H1 (cell line): Measurements from ENCODE around the gene NEURL4. TPM values are rescaled to one million over a fixed set of nuclear protein-coding genes. Genes with fewer than 3 reads are reported as not detected.
A peak's percentile ranks its signal among the peaks of the same experiment; 100 is the strongest.

ENCODE experiments used
- CTCF ChIA-PET: fragments of 300-600 bp; sonication (Branson Sonifier 250); formaldehyde crosslinking; loops from one replicate; lab custom pipeline; 2021; ENCODE audit not compliant: partially characterized antibody; lab: Charles Lee
- POLR2A ChIA-PET: fragments of 300-600 bp; sonication (Branson Sonifier 250); formaldehyde crosslinking; loops from one replicate; lab custom pipeline; 2021; ENCODE audit warnings: inconsistent platforms; ENCODE audit not compliant: partially characterized antibody; lab: Charles Lee
- DNase-seq, 2 experiments: peaks; one replicate each; pipeline versions ENCODE4 v3.0.0 to v3.0.0-alpha.2; 2010 to 2022; ENCODE audit warnings: low spot score in 2 of 2, low read depth in 1 of 2, mixed read lengths in 1 of 2
- FAIRE-seq: peaks from 2 replicates; lab custom pipeline; 2011; peaks lifted over from hg19 to GRCh38; lab: Jason Lieb, UNC
- H2AFZ ChIP-seq: 2 replicates; pipeline ENCODE4 v1.8.1; 2012; ENCODE audit warnings: low read length, inconsistent platforms
- H2AK5ac ChIP-seq: 2 replicates; pipeline ENCODE4 v1.6.1; 2013; ENCODE audit warnings: low read depth, low read length
- H2BK120ac ChIP-seq: replicated peaks from 2 replicates; pipeline ENCODE3; 2013; ENCODE audit warnings: low read depth, low read length, inconsistent platforms
- H2BK12ac ChIP-seq: 2 replicates; pipeline ENCODE4 v1.6.1; 2013; ENCODE audit warnings: low read depth, low read length
- H2BK15ac ChIP-seq: 2 replicates; pipeline ENCODE4 v1.6.1; 2013; ENCODE audit warnings: low read length
- H2BK20ac ChIP-seq: 2 replicates; pipeline ENCODE4 v1.6.1; 2013; ENCODE audit warnings: low read length
- H2BK5ac ChIP-seq: 2 replicates; pipeline ENCODE4 v1.6.1; 2013; ENCODE audit warnings: low read depth, low read length
- H3K14ac ChIP-seq: 2 replicates; pipeline ENCODE4 v1.6.1; 2013; ENCODE audit warnings: inconsistent platforms; ENCODE audit not compliant: insufficient read length
- H3K18ac ChIP-seq: 2 replicates; pipeline ENCODE4 v1.6.1; 2013; ENCODE audit warnings: low read length; ENCODE audit errors: extremely low read depth
- H3K23ac ChIP-seq: 2 replicates; pipeline ENCODE4 v1.6.1; 2013; ENCODE audit warnings: inconsistent platforms; ENCODE audit not compliant: insufficient read length
- H3K23me2 ChIP-seq: 2 replicates; pipeline ENCODE4 v1.6.1; 2013; ENCODE audit warnings: low read depth, low read length
- H3K27ac ChIP-seq: 2 replicates; pipeline ENCODE4 v1.6.1; 2011; ENCODE audit warnings: low read depth, low read length, inconsistent platforms
- H3K27me3 ChIP-seq, 4 experiments: replicated peaks in 1 of 4; 1 replicate in 1 of 4; 2 replicates in 3 of 4; pipeline versions ENCODE4 v1.6.1 to v1.8.1; 2011 to 2013; ENCODE audit warnings: low read length in 3 of 4, mild to moderate bottlenecking in 3 of 4, inconsistent platforms in 2 of 4, mixed read lengths in 2 of 4, moderate library complexity in 1 of 4; ENCODE audit not compliant: control insufficient read depth in 3 of 4, insufficient read depth in 3 of 4; ENCODE audit errors: extremely low read depth in 1 of 4
- H3K36me3 ChIP-seq, 4 experiments: 2 replicates each; pipeline versions ENCODE4 v1.6.1 to v1.8.1; 2011 to 2013; ENCODE audit warnings: mild to moderate bottlenecking in 4 of 4, low read length in 3 of 4, moderate library complexity in 2 of 4, control low read depth in 1 of 4, inconsistent platforms in 1 of 4; ENCODE audit not compliant: insufficient read depth in 4 of 4, control insufficient read depth in 2 of 4
- H3K4ac ChIP-seq: replicated peaks from 2 replicates; pipeline ENCODE3; 2013; ENCODE audit warnings: low read length, low read depth, mixed read lengths, inconsistent platforms; ENCODE audit not compliant: insufficient read length
- H3K4me1 ChIP-seq, 4 experiments: replicated peaks in 1 of 4; 1 replicate in 1 of 4; 2 replicates in 3 of 4; pipeline versions ENCODE4 v1.6.1 to v1.8.1; 2011 to 2013; ENCODE audit warnings: low read length in 3 of 4, inconsistent platforms in 2 of 4, mixed read lengths in 1 of 4; ENCODE audit not compliant: insufficient read depth in 4 of 4, control insufficient read depth in 3 of 4
- H3K4me2 ChIP-seq, 2 experiments: 2 replicates each; pipeline versions ENCODE4 v1.6.1 to v1.8.1; 2011 to 2013; ENCODE audit warnings: low read depth in 2 of 2, low read length in 2 of 2, control low read depth in 1 of 2, inconsistent platforms in 1 of 2, mild to moderate bottlenecking in 1 of 2; ENCODE audit not compliant: insufficient read depth in 1 of 2
- H3K4me3 ChIP-seq, 4 experiments: fragments of 200-600, 300-600 bp in 1 of 4; sonication (generic), shearing (Covaris generic), sonication (Bioruptor Twin) in 1 of 4; 2 replicates each; pipeline versions ENCODE4 v1.5.1 to v1.8.1; 2011 to 2016; ENCODE audit warnings: low read length in 4 of 4, low read depth in 3 of 4, control low read depth in 2 of 4, inconsistent platforms in 2 of 4, mild to moderate bottlenecking in 2 of 4, mixed read lengths in 1 of 4, moderate library complexity in 1 of 4; ENCODE audit not compliant: insufficient read depth in 2 of 4; ENCODE audit errors: extremely low read depth in 1 of 4
- H3K56ac ChIP-seq: replicated peaks from 2 replicates; pipeline ENCODE3; 2013; ENCODE audit warnings: low read depth, mild to moderate bottlenecking, mixed read lengths, low read length, inconsistent platforms; ENCODE audit not compliant: insufficient read length
- H3K79me1 ChIP-seq: 2 replicates; pipeline ENCODE4 v1.6.1; 2013; ENCODE audit warnings: low read depth, low read length, control low read depth
- H3K79me2 ChIP-seq, 2 experiments: 2 replicates each; pipeline versions ENCODE4 v1.6.1 to v1.8.1; 2012 to 2013; ENCODE audit warnings: low read length in 2 of 2, mild to moderate bottlenecking in 2 of 2, inconsistent platforms in 1 of 2; ENCODE audit not compliant: insufficient read depth in 2 of 2, control insufficient read depth in 1 of 2
- H3K9ac ChIP-seq, 4 experiments: replicated peaks in 1 of 4; 1 replicate in 1 of 4; 2 replicates in 3 of 4; pipeline versions ENCODE4 v1.6.1 to v1.8.1; 2011 to 2013; ENCODE audit warnings: low read depth in 3 of 4, low read length in 3 of 4, control low read depth in 2 of 4, mild to moderate bottlenecking in 2 of 4, moderate library complexity in 2 of 4, inconsistent platforms in 1 of 4; ENCODE audit errors: extremely low read depth in 1 of 4
- H3K9me3 ChIP-seq, 2 experiments: 2 replicates each; pipeline versions ENCODE4 v1.6.1 to v1.8.1; 2012 to 2013; ENCODE audit warnings: mild to moderate bottlenecking in 2 of 2, moderate library complexity in 2 of 2, control low read depth in 1 of 2, inconsistent platforms in 1 of 2, low read depth in 1 of 2, low read length in 1 of 2, mixed read lengths in 1 of 2; ENCODE audit not compliant: insufficient read depth in 2 of 2
- H4K20me1 ChIP-seq, 2 experiments: replicated peaks in 1 of 2; 2 replicates each; pipeline versions ENCODE3 to v1.8.1; 2011 to 2013; ENCODE audit warnings: inconsistent platforms in 2 of 2, low read length in 2 of 2, mild to moderate bottlenecking in 1 of 2; ENCODE audit not compliant: insufficient read depth in 2 of 2, control insufficient read depth in 1 of 2
- H4K5ac ChIP-seq: 2 replicates; pipeline ENCODE4 v1.6.1; 2013; ENCODE audit warnings: low read length, low read depth, mixed read lengths, inconsistent platforms; ENCODE audit not compliant: insufficient read length
- H4K8ac ChIP-seq: 2 replicates; pipeline ENCODE4 v1.8.0; 2013; ENCODE audit warnings: mild to moderate bottlenecking, moderate library complexity, low read length, inconsistent platforms; ENCODE audit not compliant: insufficient read depth; ENCODE audit errors: extremely low read depth
- H4K91ac ChIP-seq: replicated peaks from 2 replicates; pipeline ENCODE3; 2013; ENCODE audit warnings: low read length, mixed read lengths, inconsistent platforms; ENCODE audit not compliant: insufficient read length
- E2F6 ChIP-seq: IDR thresholded peaks from 2 replicates; pipeline ENCODE4 v1.6.1; 2012; ENCODE audit warnings: inconsistent platforms
- JUN ChIP-seq: IDR thresholded peaks from 2 replicates; pipeline ENCODE4 v1.6.1; 2011; ENCODE audit warnings: low read depth, mild to moderate bottlenecking, improper control_type of control experiment, low read length
- SUZ12 ChIP-seq: fragments of 200-600 bp; sonication (generic); IDR thresholded peaks from 2 replicates; pipeline ENCODE4 v1.6.1; 2012; ENCODE audit warnings: mild to moderate bottlenecking, inconsistent platforms, low read length, moderate library complexity, mixed read lengths
- TAF1 ChIP-seq: IDR thresholded peaks from 2 replicates; pipeline ENCODE4 v1.6.1; 2011; ENCODE audit warnings: mild to moderate bottlenecking, low read depth, low read length
- WGBS, 2 experiments: shearing (Covaris generic) in 1 of 2; methylation state at CpG; one replicate each; pipeline versions ENCODE4 v1.1.6 to v1.1.7; 2013 to 2015; ENCODE audit warnings: low lambda C conversion rate in 2 of 2, mixed read lengths in 2 of 2, inconsistent platforms in 1 of 2, low coverage in 1 of 2, missing lambda C conversion rate in 1 of 2; ENCODE audit not compliant: insufficient replicate concordance in 2 of 2, insufficient coverage in 1 of 2, insufficient read length in 1 of 2; ENCODE audit errors: extremely low coverage in 1 of 2, missing lambda C conversion rate in 1 of 2; 5-methylcytosine and 5-hydroxymethylcytosine counted together
- polyA plus RNA-seq, 7 experiments: library from polyadenylated mRNA; depleted of rRNA in 3 of 7; stranded (reverse) in 5 of 7; unstranded in 2 of 7; fragments of >200 nt in 5 of 7; fragments of 200-250 nt in 2 of 7; gene quantifications; 1 replicate in 5 of 7; 2 replicates in 1 of 7; 4 replicates in 1 of 7; pipeline versions ENCODE4 v1.2.1 to v1.2.3, GENCODE V29; 2011 to 2013; ENCODE audit warnings: missing spikeins in 2 of 7, mixed read lengths in 2 of 7
- total RNA-seq: library from RNA; stranded (reverse); fragmentation: NEBNext Ultra II Directional; extraction: Animal tissue kit (Norgen Biotek cat#: 25700); gene quantifications from 2 replicates; pipeline ENCODE4 v1.2.1, GENCODE V29; 2021

NEURL4 gene
- total and polyA plus RNA-seq, 2 of the 8 experiments (the other 6 are each of a cell fraction or from before 2014, with no cell fraction given) = 29.6 to 46.8 TPM

GRCh38 chr17:7294614-7295153, 34.5 kb downstream of the NEURL4 start, which contains the start of gene YBX2:
Gene YBX2 (minus strand): TSS chr17:7294639. CDS start chr17:7294500, 139 bp downstream.
- FAIRE-seq (no peak), DNase-seq (peak in 1 of 2 experiments; percentile 97)
- Histone ChIP-seq H2AK5ac (no peak within 1 kb of the TSS), H3K27ac (no peak within 1 kb of the TSS), H2BK120ac (no peak within 1 kb of the TSS), H3K4ac (no peak within 1 kb of the TSS), H4K20me1 (peaks cover 0 to 9% of the 10 kb centered on the region in 2 experiments), H3K18ac (peak within 1 kb of the TSS; percentile 71), H3K79me1 (peaks cover 2% of the 10 kb centered on the region; the same call in 1 of the 2 replicates), H3K23me2 (peaks cover 2% of the 10 kb centered on the region; the same call in 1 of the 2 replicates), H3K56ac (no peak within 1 kb of the TSS), H2BK5ac (peak within 1 kb of the TSS; percentile 47; the same call in 1 of the 2 replicates), H3K9ac (peak within 1 kb of the TSS in 3 of 4 experiments; percentile 26 to 47 (median 36); a peak in 4 of 7 replicates), H4K91ac (peak within 1 kb of the TSS; percentile 50), H4K8ac (peak within 1 kb of the TSS; percentile 60; the same call in 1 of the 2 replicates), H4K5ac (peak within 1 kb of the TSS; percentile 55), H2BK15ac (no peak within 1 kb of the TSS), H2AFZ (no peak within 1 kb of the TSS), H3K14ac (no peak within 1 kb of the TSS), H3K23ac (no peak within 1 kb of the TSS), H3K79me2 (no peaks in the 10 kb centered on the region), H2BK20ac (no peak within 1 kb of the TSS), H3K4me1 (peaks cover 0 to 14% (median 6%) of the 10 kb centered on the region in 4 experiments; a peak in 6 of 7 replicates), H3K36me3 (no peaks in the 10 kb centered on the region), H3K4me3 (peak within 1 kb of the TSS; percentile 46 to 65 (median 52)), H2BK12ac (peak within 1 kb of the TSS; percentile 81; the same call in 1 of the 2 replicates), H3K9me3 (no peaks in the 10 kb centered on the region; a peak in 1 of 4 replicates), H3K27me3 (peaks cover 3 to 11% (median 9%) of the 10 kb centered on the region in 4 experiments), H3K4me2 (peak within 1 kb of the TSS; percentile 82 to 88)
- CTCF ChIA-PET = no interaction called here
- POLR2A ChIA-PET = no interaction called here
- WGBS, 2 experiments = 2% methylated on average over 27 of the region's 57 CpGs; no CpG with 5 or more reads in 1 of the 2 experiments
- TF ChIP-seq SUZ12 (no peak), TAF1 (no peak; the same call in 1 of the 2 replicates), E2F6 (peak; percentile 96), JUN (no peak)
